ENCODE results near the gene SPATC1L.
"Not testable (repeated sequence)": the region's sequence is repeated elsewhere in the genome, so short reads cannot be mapped to it uniquely, and the experiment has no call there.

Gene SPATC1L

DNA sequence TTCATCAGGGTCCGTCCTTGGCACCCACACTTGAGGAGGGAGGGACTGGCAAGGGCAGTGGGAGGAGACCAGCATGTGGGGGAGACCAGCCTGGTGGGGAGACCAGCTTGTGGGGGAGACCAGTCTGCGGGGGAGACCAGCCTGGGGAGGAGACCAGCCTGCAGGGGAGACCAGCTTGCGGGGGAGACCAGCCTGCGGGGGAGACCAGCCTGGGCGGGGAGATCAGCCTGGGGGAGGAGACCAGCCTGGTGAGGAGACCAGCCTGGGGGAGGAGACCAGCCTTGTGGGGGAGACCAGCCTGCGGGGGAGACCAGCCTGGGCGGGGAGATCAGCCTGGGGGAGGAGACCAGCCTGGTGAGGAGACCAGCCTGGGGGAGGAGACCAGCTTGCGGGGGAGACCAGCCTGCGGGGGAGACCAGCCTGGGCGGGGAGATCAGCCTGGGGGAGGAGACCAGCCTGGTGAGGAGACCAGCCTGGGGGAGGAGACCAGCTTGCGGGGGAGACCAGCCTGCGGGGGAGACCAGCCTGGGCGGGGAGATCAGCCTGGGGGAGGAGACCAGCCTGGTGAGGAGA lies 836 bp downstream of the SPATC1L start:
- DNase-seq (ENCODE audit: low read depth), result not testable (repeated sequence)

DNA sequence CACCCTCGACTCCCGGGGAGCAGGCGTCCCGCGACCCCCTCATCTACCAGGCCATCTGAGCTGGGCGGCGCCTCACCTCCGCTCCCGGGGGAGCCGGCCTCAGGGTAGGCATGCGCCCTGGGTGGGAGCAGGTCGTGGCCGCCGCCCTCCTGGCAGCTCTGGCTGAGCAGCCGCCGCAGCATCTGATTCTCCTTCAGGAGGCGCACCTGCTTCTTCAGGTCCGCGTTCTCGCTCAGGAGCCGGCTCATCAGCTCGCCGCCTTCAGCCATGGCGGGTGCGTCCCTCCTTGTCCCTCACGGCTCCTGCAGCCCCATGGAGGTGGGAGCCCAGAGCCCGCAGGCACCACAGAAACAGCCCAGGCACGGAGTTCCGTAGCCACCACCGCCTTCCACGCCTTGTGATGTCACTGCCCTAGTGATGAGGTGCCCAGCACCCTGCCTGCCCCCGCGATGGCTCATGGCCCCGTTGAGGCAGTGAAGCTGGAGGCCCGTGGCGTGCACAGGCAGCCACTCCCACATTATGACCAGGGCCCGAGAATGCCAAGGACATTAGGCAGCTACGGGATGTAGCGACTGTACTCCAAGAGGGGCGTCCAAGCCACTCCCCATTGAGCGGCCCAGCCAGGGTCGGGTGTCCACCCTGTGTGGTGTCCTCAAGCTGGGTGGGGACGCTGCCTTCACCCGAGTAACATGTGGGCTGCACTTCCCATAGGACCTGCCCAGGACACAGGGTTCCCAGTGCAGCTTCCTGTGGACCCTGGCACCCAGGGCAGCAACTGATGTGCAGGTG lies 1.5 kb downstream of the SPATC1L start:
- DNase-seq (ENCODE audit: low read depth), result no peak

DNA sequence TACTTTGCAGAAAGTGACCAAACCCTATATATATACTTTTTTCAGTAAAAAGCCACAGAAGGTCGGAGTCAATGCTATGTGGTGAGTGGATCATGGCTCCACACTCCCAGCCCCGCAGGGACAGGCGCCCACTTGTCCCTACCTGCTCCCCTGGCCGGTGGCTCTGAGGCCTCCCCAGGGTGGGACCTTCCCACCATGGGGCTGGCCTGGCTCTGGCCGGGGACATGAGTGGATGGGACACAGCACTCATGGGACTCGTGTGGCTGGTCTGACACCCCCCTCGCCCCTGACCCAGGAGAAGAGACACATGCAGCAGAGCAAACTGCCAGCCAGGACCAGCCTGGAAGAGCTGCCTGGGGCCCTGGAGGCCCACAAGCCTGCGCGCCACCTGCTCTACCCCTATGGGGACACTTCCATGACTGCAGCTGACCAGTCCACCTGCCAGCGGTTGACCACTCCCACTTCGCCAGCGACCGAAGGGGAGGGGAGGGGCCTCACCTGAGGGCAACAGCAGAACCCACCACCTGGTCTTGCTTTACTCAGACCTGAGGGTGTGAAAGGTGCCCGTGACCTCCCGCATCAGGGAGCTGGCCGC lies 2.2 kb downstream of the SPATC1L start:
- no peak for DNase-seq (ENCODE audit: low read depth)

DNA sequence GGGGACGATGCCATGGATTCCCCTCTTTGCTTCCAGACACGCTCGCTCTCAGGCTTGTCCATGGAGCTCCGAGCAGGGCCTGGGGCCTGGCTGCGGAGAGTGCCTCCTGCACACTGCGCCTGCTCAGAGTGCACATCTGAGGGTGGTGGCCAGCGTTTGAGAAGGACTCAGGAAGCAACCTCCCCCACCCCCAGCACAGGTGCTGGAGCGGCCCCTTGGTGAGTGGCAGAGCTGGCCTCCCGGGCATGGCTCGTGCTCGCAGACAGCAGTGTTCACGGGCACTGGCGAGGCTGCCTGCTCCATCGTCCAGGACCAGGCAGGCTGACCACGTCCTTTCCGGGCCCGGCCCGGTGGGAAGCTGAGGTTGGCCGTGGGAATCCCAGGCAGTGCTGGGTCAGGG lies 2.8 kb downstream of the SPATC1L start:
- no peak for DNase-seq (ENCODE audit: low read depth)

DNA sequence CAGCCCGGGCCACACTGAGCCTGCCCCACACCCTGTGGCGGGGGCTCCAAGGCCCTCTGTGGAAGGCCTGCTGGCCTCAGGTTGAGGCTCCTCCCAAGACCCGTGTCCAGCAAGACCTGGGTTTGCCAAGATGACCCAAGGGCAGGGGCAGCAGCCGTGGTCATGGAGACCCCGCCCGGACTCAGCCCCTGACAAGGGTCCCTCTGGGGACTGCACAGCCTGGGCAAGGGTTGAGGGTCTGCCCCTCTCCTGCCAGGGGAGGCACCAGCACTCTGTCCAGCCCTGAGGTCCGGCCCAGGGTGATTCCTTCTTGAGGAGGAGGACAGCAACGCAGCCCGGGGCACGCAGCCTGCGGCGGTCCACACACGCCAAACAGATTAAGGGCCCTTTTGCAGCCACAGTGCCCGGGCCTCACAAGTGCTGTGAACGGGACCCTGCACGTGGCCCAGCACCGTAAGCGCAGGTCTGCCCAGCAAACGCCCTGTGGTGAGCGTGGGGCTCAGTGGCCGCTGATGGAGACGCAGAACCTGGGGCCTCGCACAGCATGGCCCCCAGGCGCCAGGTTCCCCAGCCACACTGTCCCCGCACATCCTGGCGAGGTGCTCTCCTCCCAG lies 3.4 kb downstream of the SPATC1L start:
- DNase-seq (ENCODE audit: low read depth), result no peak

DNA sequence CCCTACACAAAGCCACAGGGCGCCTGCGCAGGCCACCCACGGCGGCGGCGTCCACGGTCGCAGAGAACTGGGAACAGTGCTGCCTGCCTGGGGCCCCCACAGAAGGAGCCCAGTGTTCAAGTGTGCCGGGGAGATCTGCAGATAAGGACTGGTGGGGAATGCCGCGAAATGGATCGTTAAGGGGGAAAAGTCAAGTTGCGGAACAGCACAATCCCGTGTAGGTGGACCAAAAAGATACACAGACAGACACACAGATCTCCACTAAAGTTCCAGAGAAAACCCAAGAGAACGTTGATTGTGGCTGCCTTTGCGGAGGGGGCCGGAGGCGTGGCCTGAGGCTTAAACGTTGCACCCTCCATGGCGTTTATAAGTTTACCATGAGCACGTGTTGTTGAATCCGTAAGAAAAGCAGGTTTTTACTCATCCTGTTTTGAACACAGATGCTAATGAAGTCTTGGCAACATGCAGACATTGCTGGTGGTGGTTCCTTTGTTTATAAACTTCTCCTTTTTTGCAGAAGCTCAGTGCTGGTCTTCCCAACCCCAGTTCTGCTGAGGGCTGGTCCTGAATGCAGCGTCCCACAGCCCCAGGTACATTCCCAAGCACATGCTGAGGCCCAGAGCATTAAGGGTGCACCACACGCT lies 4.1 kb downstream of the SPATC1L start:
- no peak for DNase-seq (ENCODE audit: low read depth)

DNA sequence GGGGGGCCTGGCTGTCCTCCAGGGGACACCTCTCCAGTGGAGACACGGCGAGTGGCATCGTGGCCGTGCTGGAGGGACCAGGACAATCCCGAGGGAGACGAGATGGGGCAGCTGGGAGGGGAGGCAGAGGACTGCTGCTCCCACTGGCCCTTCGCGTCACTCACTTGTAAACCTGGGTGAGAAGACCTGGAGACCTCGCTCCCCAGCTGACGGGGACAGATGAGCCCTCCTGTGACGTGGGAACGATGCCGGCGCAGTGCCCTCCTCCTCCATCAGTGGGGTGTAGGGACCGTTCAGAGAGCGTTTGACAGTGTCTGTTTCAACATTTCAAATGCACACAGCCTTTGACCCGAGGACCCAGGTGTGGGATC lies 4.6 kb downstream of the SPATC1L start:
- DNase-seq (ENCODE audit: low read depth), result no peak

DNA sequence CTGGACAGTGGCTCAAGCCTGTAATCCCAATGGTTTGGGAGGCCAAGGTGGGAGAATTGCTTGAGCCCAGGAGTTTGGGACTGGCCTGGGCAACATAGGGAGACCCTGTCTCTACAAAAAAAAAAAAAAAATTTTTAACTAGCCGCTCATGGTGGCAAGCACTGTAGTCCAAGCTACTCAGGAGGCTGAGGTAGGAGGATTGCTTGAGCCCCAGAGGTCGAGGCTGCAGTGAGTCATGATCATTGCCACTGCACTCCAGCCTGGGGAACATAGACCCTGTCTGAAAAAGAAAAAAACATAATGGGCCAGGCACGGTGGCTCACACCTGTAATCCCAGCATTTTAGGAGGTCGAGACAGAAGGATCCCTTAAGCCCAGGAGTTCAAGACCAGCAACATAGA lies 5.3 kb downstream of the SPATC1L start:
- no peak for DNase-seq (ENCODE audit: low read depth)

DNA sequence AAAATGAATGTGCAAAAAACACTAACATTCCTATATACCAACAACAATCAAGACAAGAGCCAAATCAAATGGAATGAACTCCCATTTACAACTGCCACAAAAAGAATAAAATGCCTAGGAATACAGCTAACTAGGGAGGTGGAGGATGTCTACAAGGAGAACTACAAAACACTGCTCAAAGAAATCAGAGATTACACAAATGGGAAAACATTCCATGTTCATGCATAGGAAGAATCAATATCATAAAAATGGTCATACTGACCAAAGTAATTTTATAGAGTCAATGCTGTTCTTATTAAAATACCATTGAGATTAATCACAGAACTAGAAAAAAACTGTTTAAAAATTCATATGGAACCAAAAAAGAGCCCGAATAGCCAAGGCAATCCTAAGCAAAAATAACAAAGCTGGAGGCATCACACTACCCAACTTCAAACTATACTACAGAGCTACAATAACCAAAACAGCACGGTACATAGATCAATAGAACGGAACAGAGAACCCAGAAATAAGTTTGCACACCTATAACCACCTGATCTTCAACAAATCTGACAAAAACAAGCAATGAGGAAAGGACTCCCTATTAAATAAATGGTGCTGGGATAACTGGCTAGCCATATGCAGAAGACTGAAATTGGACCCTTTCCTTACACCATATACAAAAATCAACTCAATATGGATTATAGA lies 7.7 kb downstream of the SPATC1L start:
- not testable (repeated sequence) for DNase-seq (ENCODE audit: low read depth)

DNA sequence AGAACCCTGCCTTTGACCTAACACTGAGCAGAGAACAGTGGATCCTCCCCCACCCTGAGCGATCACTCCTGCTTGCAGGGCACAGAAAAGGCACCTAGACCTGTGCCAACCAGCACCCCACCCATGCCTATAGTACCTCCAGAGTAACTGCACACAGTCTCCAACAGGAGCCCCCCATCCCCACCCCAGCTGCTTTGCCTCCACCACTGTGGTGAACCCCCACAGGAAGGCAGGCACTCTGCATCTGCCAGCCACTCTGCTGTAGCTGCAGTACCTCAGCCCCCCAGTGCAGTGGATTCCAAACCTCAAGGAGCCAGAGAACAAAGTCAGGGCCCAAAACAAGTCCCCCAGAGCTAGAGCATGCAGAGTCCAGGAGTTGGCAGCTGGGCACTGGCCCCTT lies 10.7 kb downstream of the SPATC1L start:
- DNase-seq (ENCODE audit: low read depth), result no peak

DNA sequence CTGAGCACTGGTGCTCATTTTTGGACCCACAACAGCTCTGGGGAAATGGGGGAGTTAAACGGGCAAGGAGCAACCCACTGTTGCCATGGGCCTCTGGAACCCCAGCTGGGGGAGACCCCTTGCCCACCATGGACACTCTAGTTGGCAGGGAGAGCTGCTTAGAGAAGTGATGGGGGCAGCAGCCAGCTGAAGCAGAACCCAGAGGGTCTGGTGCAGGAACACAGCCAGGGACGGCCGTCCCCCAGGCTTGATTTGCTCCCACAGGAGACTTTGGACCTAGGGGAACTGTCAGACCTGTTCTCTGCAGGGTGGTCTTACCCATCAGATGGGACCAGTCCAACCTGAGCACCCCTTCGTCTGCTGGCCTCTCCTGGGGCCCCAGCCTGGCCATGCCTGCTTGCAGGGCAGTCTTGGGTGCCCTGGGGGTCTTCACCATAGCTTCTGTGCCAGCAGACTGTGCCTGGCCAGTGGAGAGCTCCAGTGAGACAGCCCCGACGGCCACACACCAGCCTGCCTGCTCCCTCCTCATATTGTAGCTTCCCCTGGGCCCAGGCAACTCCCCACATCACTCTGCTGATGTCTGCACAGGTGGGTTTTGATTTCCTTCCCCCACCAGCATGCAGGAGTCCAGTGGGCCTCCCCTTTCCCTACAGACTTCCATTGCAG lies 11.3 kb downstream of the SPATC1L start:
- DNase-seq (ENCODE audit: low read depth), result no peak

DNA sequence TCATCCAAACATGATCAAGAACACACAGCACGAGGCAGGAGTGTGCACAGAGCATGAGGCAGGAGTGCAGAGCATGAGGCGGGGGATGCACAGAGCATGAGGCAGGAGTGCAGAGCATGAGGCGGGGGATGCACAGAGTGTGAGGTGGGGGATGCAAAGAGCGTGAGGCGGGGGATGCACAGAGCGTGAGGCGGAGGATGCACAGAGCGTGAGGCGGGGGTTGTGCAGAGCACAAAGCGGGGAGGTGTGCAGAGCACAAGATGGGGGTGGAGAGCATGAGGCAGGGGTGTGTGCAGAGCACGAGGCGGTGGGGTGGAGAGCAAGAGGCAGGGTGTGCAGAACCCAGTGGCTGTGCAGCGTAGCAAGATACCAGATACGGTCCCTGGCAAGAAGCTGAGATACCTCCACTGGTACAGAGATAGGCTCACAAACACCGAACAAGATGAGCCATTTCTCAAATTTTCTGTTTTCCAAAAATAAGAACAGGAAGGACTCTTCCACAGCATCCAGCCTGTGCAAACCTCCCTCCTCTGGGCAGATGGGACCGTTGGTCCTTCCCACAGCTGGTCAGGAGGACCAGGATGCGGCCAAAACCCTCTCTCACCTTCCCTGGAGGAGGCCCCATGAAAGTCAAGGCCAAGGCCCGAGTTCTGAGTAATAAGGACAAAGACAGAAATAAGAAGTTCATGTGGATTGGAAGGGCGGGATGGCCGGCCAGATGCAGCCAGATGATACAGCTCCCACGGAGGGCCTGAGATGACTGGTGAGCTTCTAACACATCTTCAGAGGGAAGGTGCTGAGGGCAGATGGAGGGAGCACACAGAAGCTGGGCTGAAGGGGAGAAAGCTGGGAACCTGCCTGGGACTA lies 12.0 kb downstream of the SPATC1L start:
- no peak for DNase-seq (ENCODE audit: low read depth)

DNA sequence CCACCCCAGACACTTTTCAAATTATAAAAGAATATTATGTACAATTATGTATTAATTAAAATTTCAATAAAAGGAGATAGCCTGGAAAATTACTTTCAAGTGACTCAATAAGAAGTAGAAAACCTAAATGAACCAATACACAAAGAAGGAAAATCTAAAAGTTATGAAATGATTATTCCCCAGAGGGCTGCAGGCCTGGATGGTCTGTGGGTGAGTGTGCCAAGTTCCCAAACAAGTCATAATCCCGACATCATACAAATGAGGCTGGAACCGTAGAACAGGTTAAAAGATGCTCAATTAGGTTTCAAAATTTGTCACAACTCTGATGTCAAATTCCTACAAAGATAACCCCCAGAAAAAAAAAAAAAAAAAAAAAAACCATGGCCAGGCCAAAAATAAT lies 12.7 kb downstream of the SPATC1L start:
- no peak for DNase-seq (ENCODE audit: low read depth)

DNA sequence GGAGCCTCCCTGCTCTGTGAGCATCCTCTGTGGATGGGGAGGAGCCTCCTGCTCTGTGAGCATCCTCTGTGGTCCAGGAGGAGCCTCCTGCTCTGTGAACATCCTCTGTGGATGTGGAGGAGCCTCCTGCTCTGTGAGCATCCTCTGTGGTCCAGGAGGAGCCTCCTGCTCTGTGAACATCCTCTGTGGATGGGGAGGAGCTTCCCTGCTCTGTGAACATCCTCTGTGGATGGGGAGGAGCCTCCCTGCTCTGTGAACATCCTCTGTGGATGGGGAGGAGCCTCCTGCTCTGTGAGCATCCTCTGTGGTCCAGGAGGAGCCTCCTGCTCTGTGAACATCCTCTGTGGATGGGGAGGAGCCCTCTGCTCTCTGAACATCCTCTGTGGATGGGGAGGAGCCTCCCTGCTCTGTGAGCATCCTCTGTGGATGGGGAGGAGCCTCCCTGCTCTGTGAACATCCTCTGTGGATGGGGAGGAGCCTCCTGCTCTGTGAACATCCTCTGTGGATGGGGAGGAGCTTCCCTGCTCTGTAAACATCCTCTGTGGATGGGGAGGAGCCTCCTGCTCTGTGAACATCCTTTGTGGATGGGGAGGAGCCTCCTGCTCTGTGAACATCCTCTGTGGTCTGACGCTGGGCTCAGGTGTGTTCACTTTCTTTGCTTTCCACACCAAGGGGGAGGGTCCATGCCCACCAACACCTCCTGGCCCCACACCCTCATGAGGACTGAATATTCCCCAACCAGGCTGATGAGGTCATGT lies 13.6 kb downstream of the SPATC1L start:
- not testable (repeated sequence) for DNase-seq (ENCODE audit: low read depth)

DNA sequence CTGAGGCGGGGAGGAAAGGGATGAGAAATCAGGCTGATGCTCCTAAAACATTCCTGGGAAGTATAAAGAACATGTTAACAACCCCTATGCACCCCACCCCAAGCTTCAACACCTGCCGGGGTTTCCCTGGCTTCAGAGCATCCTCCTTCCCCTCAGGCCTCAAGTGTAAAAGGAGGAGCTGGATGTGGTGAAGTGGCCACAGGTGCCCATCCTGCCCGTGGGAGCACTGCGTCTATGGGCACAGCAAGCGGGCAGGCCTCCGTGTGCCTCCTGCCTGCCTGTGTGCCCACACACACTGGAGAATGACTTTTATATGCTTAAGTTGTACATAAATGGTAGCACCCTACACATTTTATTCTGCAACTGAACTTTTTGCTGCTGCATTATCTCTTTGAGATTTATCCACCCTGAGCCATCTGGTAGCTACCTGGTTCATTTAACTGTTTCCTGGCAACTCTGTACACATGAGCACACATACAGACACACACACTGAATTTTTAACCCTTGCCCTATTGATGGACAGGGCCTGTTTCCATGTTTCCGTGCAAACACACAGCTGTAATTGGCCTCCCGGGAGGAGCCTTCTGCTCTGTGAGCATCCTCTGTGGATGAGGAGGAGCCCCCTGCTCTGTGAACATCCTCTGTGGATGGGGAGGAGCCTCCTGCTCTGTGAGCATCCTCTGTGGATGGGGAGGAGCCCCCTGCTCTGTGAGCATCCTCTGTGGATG lies 15.4 kb downstream of the SPATC1L start:
- no peak for DNase-seq (ENCODE audit: low read depth)

DNA sequence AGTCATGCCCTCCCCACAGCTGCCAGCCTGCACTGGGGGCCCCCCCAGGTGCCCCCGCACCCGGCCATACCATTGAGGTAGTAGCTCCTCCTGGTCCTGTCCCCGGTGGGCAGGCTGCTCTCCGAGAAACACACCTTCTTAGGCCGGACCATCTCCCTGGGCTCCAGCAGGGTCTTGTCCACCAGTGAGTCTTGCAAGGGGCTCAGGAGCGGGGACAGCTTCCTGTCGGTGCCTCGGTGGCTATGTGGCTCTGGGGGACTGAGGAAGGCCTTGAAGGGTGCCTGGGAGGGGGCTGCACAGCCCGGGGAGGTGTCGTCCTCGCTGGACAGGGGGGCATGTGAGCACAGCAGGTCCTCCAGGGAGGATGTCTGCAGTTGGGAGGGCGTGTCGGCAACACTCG lies 16.0 kb downstream of the SPATC1L start:
- DNase-seq (ENCODE audit: low read depth), result no peak

DNA sequence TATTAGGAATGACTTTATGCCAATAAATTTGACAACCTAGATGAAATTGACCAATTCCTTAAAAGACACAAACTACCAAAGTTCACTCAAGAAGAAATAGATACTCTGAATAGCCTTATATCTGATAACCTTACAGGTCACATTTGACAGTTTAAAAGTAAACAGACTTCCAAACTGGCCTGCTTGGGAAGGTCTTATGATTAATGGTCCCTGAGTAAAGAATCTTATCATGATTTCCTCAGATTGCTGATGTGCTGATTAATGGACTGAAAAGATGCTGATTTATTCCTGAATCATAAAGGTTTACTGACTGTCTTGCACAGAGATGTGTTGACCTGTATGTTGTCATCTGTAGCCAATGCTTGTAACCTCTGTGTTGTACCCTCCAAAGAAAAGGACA lies 19.2 kb downstream of the SPATC1L start:
- no peak for DNase-seq (ENCODE audit: low read depth)

DNA sequence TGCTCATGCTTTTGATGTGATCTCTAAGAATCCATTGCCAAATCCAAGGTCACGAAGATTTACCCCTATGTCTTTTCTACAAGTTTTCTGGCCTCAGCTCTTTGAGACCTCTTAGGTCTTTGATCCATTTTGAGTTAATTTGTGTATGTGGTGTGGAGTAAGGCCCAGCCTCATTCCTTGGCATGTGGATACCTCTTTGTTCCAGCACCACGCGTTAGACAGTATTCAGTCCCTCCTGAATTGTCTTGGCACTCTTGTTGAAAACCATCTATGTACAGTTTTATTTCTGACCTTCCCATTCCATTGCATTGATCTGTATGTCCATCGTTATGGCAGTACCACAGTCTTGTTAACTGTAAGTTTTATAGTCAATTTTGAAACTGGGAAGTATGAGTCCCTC lies 20.9 kb downstream of the SPATC1L start:
- no peak for DNase-seq (ENCODE audit: low read depth)

All from T follicular helper cell (primary cell).